Mesenchymal stem cell (in vitro differentiated cells and primary cell): ENCODE data around the gene MSI2.

ENCODE experiments used
- DNase-seq: peaks from one replicate; pipeline ENCODE4 v3.0.0-alpha.2; 2013
- H2AFZ ChIP-seq: one replicate; pipeline ENCODE4 v1.6.1; 2013; ENCODE audit warnings: low read depth, mild to moderate bottlenecking, control low read depth, inconsistent platforms, low read length, moderate library complexity
- H2AK5ac ChIP-seq: 2 replicates; pipeline ENCODE4 v1.6.1; 2013; ENCODE audit warnings: low read length, moderate library complexity, mild to moderate bottlenecking, inconsistent platforms; ENCODE audit not compliant: severe bottlenecking
- H2BK120ac ChIP-seq: one replicate; pipeline ENCODE4 v1.6.1; 2013; ENCODE audit warnings: low read depth, mild to moderate bottlenecking, inconsistent platforms, low read length, moderate library complexity
- H2BK12ac ChIP-seq, 2 experiments: one replicate each; pipeline ENCODE4 v1.6.1; 2013; ENCODE audit warnings: inconsistent platforms in 2 of 2, low read length in 2 of 2, mild to moderate bottlenecking in 2 of 2, moderate library complexity in 2 of 2, control low read depth in 1 of 2
- H2BK15ac ChIP-seq: one replicate; pipeline ENCODE4 v1.6.1; 2013; ENCODE audit warnings: mild to moderate bottlenecking, low read depth, inconsistent platforms; ENCODE audit not compliant: poor library complexity, severe bottlenecking
- H2BK5ac ChIP-seq: 2 replicates; pipeline ENCODE4 v1.6.1; 2013; ENCODE audit warnings: low read depth, mild to moderate bottlenecking, low read length, control low read depth, inconsistent platforms; ENCODE audit not compliant: poor library complexity, severe bottlenecking
- H3K14ac ChIP-seq, 2 experiments: one replicate each; pipeline ENCODE4 v1.6.1; 2013; ENCODE audit warnings: inconsistent platforms in 2 of 2, low read length in 2 of 2, control low read depth in 1 of 2, mild to moderate bottlenecking in 1 of 2, moderate library complexity in 1 of 2
- H3K18ac ChIP-seq, 2 experiments: one replicate each; pipeline ENCODE4 v1.6.1; 2013; ENCODE audit warnings: inconsistent platforms in 2 of 2, low read length in 2 of 2, control low read depth in 1 of 2, low read depth in 1 of 2, mild to moderate bottlenecking in 1 of 2
- H3K23ac ChIP-seq, 2 experiments: one replicate each; pipeline ENCODE4 v1.6.1; 2013; ENCODE audit warnings: inconsistent platforms in 2 of 2, low read length in 2 of 2, mild to moderate bottlenecking in 2 of 2, moderate library complexity in 2 of 2, control low read depth in 1 of 2
- H3K27ac ChIP-seq: 2 replicates; pipeline ENCODE4 v1.5.1; 2013; ENCODE audit warnings: mild to moderate bottlenecking, moderate library complexity, low read length, control low read depth, inconsistent platforms; ENCODE audit not compliant: poor library complexity, severe bottlenecking
- H3K27me3 ChIP-seq, 2 experiments: 2 replicates each; pipeline versions ENCODE4 v1.6.1 to v1.7.0; 2013; ENCODE audit warnings: low read length in 2 of 2, mild to moderate bottlenecking in 2 of 2, moderate library complexity in 2 of 2, control low read depth in 1 of 2, inconsistent platforms in 1 of 2; ENCODE audit not compliant: control insufficient read depth in 1 of 2, insufficient read depth in 1 of 2
- H3K36me3 ChIP-seq, 2 experiments: 2 replicates each; pipeline versions ENCODE4 v1.6.1 to v1.7.0; 2013; ENCODE audit warnings: low read length in 2 of 2, control low read depth in 1 of 2, inconsistent platforms in 1 of 2, low read depth in 1 of 2, mild to moderate bottlenecking in 1 of 2; ENCODE audit not compliant: insufficient read depth in 2 of 2, control insufficient read depth in 1 of 2
- H3K4ac ChIP-seq, 2 experiments: one replicate each; pipeline ENCODE4 v1.6.1; 2013; ENCODE audit warnings: inconsistent platforms in 2 of 2, low read length in 2 of 2, mild to moderate bottlenecking in 2 of 2, moderate library complexity in 2 of 2, control low read depth in 1 of 2, low read depth in 1 of 2
- H3K4me1 ChIP-seq: 2 replicates; pipeline ENCODE4 v1.6.1; 2013; ENCODE audit warnings: low read depth, low read length, control low read depth; ENCODE audit not compliant: control insufficient read depth, insufficient read depth
- H3K4me2 ChIP-seq: 2 replicates; pipeline ENCODE4 v1.6.1; 2013; ENCODE audit warnings: low read length, mild to moderate bottlenecking, inconsistent platforms; ENCODE audit not compliant: poor library complexity, severe bottlenecking
- H3K4me3 ChIP-seq, 2 experiments: 2 replicates each; pipeline versions ENCODE4 v1.5.1 to v1.7.0; 2013; ENCODE audit warnings: low read length in 2 of 2, mild to moderate bottlenecking in 2 of 2, control low read depth in 1 of 2, low read depth in 1 of 2; ENCODE audit not compliant: insufficient read depth in 1 of 2
- H3K79me1 ChIP-seq: replicated peaks from 2 replicates; pipeline ENCODE4 v1.6.1; 2013; ENCODE audit warnings: mild to moderate bottlenecking, control low read depth, low read length, inconsistent platforms; ENCODE audit not compliant: poor library complexity, severe bottlenecking
- H3K9ac ChIP-seq: 2 replicates; pipeline ENCODE4 v1.7.0; 2013; ENCODE audit warnings: mild to moderate bottlenecking, low read length, moderate library complexity
- H3K9me3 ChIP-seq: 2 replicates; pipeline ENCODE4 v1.7.0; 2013; ENCODE audit warnings: mild to moderate bottlenecking, low read length; ENCODE audit not compliant: control insufficient read depth
- H4K8ac ChIP-seq: one replicate; pipeline ENCODE4 v1.6.1; 2013; ENCODE audit warnings: inconsistent platforms, mild to moderate bottlenecking, low read length, moderate library complexity
- H4K91ac ChIP-seq: one replicate; pipeline ENCODE4 v1.6.1; 2013; ENCODE audit warnings: mild to moderate bottlenecking, low read length, inconsistent platforms
- WGBS: methylation state at CpG from one replicate; pipeline ENCODE4 v1.1.7; 2013; ENCODE audit warnings: mixed read lengths; 5-methylcytosine and 5-hydroxymethylcytosine counted together

MSI2 gene

DNA sequence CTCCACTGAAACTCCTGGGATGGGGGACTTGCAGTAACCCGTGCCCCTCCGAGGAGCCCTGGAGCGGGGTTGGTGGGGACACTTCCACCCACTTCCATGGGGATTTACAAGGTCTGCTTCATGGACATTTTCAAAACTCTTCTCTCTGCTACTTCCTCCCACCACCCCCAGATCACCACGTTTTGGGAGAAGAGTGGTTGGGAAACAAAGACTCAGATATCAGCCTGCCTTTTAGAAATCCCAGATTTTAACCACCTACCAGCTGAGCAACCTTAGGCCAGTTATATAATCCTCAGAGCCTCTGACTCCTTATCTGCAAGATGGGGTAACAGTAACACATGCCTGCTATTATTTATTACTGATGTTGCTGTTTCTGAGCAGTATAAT, 304.0 kb downstream of the MSI2 start:
- H2AFZ ChIP-seq = no peak overlapping the region
- H3K27me3 ChIP-seq = peaks cover 0 to 52% of the 10 kb centered on the region in 2 experiments
- no peak overlapping the region for H2BK15ac ChIP-seq
- H3K27ac ChIP-seq = no peak overlapping the region
- no peak overlapping the region for H2AK5ac ChIP-seq
- no peak overlapping the region for H3K4me3 ChIP-seq
- peaks cover 17% of the 10 kb centered on the region for H3K4me1 ChIP-seq
- no peak overlapping the region for H3K14ac ChIP-seq
- 61% methylated on average over 1 of the region's 4 CpGs for WGBS
- H3K9me3 ChIP-seq = no peaks in the 10 kb centered on the region
- no peak overlapping the region for H4K91ac ChIP-seq
- peaks cover 0 to 18% of the 10 kb centered on the region in 2 experiments for H3K36me3 ChIP-seq
- H2BK5ac ChIP-seq = no peak overlapping the region
- H3K4me2 ChIP-seq = no peak overlapping the region
- peaks cover 28% of the 10 kb centered on the region for H3K79me1 ChIP-seq
- no peak overlapping the region for H3K4ac ChIP-seq
- H3K9ac ChIP-seq = no peak overlapping the region
- no peak overlapping the region for H2BK120ac ChIP-seq
- H3K18ac ChIP-seq = no peak overlapping the region
- H4K8ac ChIP-seq = no peak overlapping the region
- H2BK12ac ChIP-seq = no peak overlapping the region
- no peak overlapping the region for H3K23ac ChIP-seq
- DNase-seq = no peak

DNA sequence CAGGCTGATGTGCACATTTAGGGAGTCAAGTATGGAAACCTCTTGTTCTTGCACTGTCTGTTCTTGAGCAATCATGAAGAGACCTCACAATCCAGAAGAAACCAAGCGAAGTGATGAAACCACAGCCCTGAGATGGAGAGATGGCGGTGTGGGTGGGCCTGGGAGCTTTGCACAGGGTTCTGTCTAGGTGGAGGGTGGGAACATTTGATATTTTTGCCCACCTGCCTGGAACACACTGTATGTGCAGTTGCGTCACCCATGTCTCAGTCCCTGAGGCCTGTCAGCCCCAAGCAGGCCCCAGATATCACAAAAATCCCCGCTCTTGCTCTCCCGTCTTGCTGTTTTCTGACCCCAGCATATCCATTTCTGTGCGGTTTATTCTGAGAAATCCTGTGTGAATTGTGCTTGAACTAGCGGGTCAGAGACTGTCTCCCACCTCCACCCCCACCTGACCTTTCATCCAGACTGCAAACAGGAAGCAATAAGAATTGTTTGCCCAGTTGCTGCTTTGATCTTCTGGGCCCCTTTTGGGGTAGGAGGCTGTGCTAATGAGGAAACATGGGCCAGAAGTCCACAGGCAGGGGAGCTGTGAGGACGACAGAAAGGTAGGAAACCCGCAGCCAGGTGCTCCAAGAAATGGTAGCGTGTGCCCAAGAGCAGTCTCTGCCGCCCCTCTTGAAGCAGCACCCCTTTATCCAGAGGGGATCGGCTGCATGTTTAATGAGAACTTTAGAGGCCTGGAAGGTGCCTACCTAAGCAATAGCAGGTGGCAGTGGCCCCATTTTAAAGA, 304.9 kb downstream of the MSI2 start:
- H4K91ac ChIP-seq = no peak overlapping the region
- 85% methylated on average over 12 of the region's 12 CpGs for WGBS
- H2AK5ac ChIP-seq = no peak overlapping the region

DNA sequence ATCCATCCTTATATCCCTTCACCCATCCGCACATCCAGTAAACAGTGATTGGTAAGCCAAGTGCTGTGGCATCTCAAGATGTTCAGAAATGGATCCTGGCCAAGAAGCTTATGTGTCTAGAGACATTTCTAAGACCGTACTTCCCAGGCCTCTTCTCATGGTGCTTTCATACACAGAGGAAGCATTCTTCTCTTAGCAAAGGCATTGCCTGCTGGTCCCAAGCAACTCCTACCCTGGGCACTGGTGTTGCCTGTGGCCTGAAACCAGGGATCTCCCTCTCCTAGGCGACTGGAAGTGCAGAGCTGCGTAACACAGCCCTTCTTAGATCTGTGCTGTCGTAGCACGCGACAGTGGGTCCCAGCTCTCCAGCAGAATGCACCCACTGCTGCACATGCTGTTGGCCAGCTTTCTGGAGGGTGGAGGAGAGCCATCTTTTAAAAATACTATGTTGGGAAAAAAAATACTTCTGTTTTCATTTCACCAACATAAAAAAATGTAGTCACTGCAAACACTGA, 305.9 kb downstream of the MSI2 start:
- H2BK12ac ChIP-seq = no peak overlapping the region
- WGBS = 95% methylated on average over 4 of the region's 7 CpGs
- no peak overlapping the region for H3K23ac ChIP-seq
- peaks cover 0 to 28% of the 10 kb centered on the region in 2 experiments for H3K36me3 ChIP-seq
- H3K9ac ChIP-seq = no peak overlapping the region
- no peak overlapping the region for H3K27ac ChIP-seq
- H3K14ac ChIP-seq = no peak overlapping the region
- H3K9me3 ChIP-seq = no peaks in the 10 kb centered on the region
- H2BK15ac ChIP-seq = no peak overlapping the region
- no peak overlapping the region for H2AK5ac ChIP-seq
- H2AFZ ChIP-seq = no peak overlapping the region
- H3K18ac ChIP-seq = no peak overlapping the region
- no peak overlapping the region for H4K91ac ChIP-seq
- H2BK5ac ChIP-seq = no peak overlapping the region
- H3K4me1 ChIP-seq = peaks cover 12% of the 10 kb centered on the region
- H2BK120ac ChIP-seq = no peak overlapping the region
- no peak overlapping the region for H3K4me2 ChIP-seq
- H3K4me3 ChIP-seq = no peak overlapping the region
- DNase-seq = no peak
- no peak overlapping the region for H4K8ac ChIP-seq
- peaks cover 0 to 39% of the 10 kb centered on the region in 2 experiments for H3K27me3 ChIP-seq
- H3K4ac ChIP-seq = no peak overlapping the region
- peaks cover 29% of the 10 kb centered on the region for H3K79me1 ChIP-seq

More for the DNA sequence above, 304.9 kb downstream of the MSI2 start:
- Histone ChIP-seq H3K27me3 (peaks cover 0 to 45% of the 10 kb centered on the region in 2 experiments), H3K79me1 (peaks cover 29% of the 10 kb centered on the region), H3K18ac (peak overlapping the region in 1 of 2 experiments; percentile 11), H3K9me3 (no peaks in the 10 kb centered on the region), H3K36me3 (peaks cover 0 to 25% of the 10 kb centered on the region in 2 experiments), H3K4me3 (no peak overlapping the region), H2BK5ac (no peak overlapping the region), H2BK12ac (no peak overlapping the region), H3K9ac (no peak overlapping the region), H4K8ac (no peak overlapping the region), H3K4me2 (no peak overlapping the region), H2AFZ (no peak overlapping the region), H3K14ac (no peak overlapping the region), H3K23ac (no peak overlapping the region), H3K27ac (no peak overlapping the region), H2BK15ac (no peak overlapping the region), H2BK120ac (no peak overlapping the region), H3K4me1 (peaks cover 17% of the 10 kb centered on the region), H3K4ac (no peak overlapping the region)
- no peak for DNase-seq

DNA sequence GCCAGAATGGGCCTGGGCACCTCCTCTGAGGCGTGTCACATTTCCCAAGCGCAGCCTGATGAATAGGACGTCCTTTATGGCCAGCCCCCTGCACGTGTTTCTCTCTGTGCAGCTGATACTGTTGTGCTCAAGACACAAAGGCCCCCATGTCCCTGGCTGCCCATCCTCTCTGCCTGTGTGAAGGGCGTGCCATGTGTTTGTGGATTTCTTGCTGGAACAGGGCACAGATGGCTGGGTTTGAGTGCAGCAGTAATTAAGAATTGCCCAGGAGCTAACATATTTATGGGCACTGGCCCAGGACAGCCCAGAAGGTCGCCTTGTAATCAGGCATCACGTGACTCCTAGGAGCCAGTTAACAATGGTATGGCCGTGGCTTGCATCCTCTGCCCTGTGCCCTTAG, 307.6 kb downstream of the MSI2 start:
- WGBS = 94% methylated on average over 8 of the region's 8 CpGs
- Histone ChIP-seq H3K9me3 (no peaks in the 10 kb centered on the region), H2AFZ (no peak overlapping the region), H2BK15ac (no peak overlapping the region), H3K4me2 (no peak overlapping the region), H3K27ac (no peak overlapping the region), H3K9ac (no peak overlapping the region), H4K8ac (no peak overlapping the region), H3K18ac (no peak overlapping the region), H4K91ac (peak overlapping the region; percentile 9), H2AK5ac (no peak overlapping the region), H2BK12ac (peak overlapping the region in 1 of 2 experiments; percentile 1), H3K27me3 (peaks cover 0 to 32% of the 10 kb centered on the region in 2 experiments), H3K14ac (no peak overlapping the region), H2BK5ac (no peak overlapping the region), H3K4me1 (peaks cover 5% of the 10 kb centered on the region), H3K4me3 (no peak overlapping the region), H3K36me3 (peaks cover 0 to 28% of the 10 kb centered on the region in 2 experiments), H2BK120ac (no peak overlapping the region), H3K4ac (no peak overlapping the region), H3K23ac (no peak overlapping the region), H3K79me1 (peaks cover 33% of the 10 kb centered on the region)
- no peak for DNase-seq
